ENCODE measurements around the gene THSD4.

The THSD4 gene

DNA sequence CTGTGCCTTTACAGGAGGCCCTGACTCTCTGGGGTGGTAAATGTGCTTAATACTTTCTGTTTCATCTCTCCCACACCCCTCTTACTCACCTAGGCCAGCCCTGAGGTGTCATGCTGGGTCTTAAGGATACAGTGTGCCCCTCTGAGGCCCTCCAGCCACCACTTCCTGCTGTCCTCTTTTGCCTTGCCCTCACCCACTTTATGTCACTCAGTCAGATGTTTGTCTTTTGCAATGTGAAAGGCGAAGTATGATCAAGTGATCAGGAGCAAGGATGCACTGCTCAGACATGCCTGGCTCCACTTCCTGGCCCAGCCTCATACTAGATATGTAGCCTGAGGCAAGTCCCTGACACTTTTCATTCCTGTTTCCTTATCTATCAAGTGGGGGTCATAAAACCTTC lies 356.1 kb downstream of the THSD4 start:
- H3K4me1 ChIP-seq (ENCODE audit: control extremely low read depth in 1 of 4, control insufficient read depth in 4 of 4, insufficient read depth in 4 of 4, low read length in 3 of 4) = no peaks in the 10 kb centered on the region
- 100% methylated on average over 1 of the region's 1 CpG for WGBS (ENCODE audit: insufficient coverage)

DNA sequence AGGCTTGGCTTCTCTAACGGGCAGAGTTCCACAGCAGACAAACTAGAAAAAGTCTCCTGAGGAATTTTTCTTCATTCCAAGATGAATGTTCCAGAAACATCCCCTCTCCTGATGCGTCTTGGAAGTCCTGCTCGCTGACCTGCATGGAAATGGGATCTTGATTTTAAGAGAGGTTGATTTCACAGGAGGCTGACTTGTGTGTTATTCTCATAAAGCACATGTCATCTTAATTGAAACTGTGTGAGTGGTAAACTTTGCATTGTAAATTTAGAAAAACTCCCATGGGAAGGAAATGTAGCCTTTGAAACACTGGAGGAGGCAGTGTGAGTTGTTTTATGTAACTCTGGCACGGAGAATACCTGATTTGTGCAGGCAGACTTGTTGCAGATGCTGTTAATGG lies 357.3 kb downstream of the THSD4 start:
- no peak overlapping the region for H3K27ac ChIP-seq (ENCODE audit: insufficient read depth in 1 of 2, low read depth in 1 of 2, low read length in 2 of 2, poor library complexity in 1 of 2, severe bottlenecking in 2 of 2)
- ChIA-PET POLR2A (no interaction called here), CTCF (no interaction called here)
- H3K4me1 ChIP-seq (ENCODE audit: control extremely low read depth in 1 of 4, control insufficient read depth in 4 of 4, insufficient read depth in 4 of 4, low read length in 3 of 4) = no peaks in the 10 kb centered on the region
- 86% methylated on average over 2 of the region's 4 CpGs for whole genome bisulfite sequencing (ENCODE audit: insufficient coverage)
- H3K27me3 ChIP-seq (replicated peaks in 2 of 5; ENCODE audit: control insufficient read depth in 4 of 5, insufficient read depth in 5 of 5, low read length in 4 of 5) = no peaks in the 10 kb centered on the region
- DNase-seq = no peak
- H3K4me3 ChIP-seq (ENCODE audit: control insufficient read depth in 1 of 7, extremely low read depth in 1 of 7, insufficient read depth in 4 of 7, low read depth in 2 of 7, low read length in 6 of 7) = no peak overlapping the region
- H3K9me3 ChIP-seq (ENCODE audit: control extremely low read depth in 1 of 5, control insufficient read depth in 4 of 5, insufficient read depth in 2 of 5, low read depth in 1 of 5, low read length in 4 of 5) = no peaks in the 10 kb centered on the region
- H3K36me3 ChIP-seq (ENCODE audit: control insufficient read depth in 4 of 4, insufficient read depth in 4 of 4, low read length in 3 of 4) = no peaks in the 10 kb centered on the region

More for the DNA sequence above, 356.1 kb downstream of the THSD4 start:
- no peaks in the 10 kb centered on the region for H3K36me3 ChIP-seq (ENCODE audit: control insufficient read depth in 4 of 4, insufficient read depth in 4 of 4, low read length in 3 of 4)
- H3K4me3 ChIP-seq (ENCODE audit: control insufficient read depth in 1 of 7, extremely low read depth in 1 of 7, insufficient read depth in 4 of 7, low read depth in 2 of 7, low read length in 6 of 7) = no peak overlapping the region
- DNase-seq = no peak
- CTCF ChIA-PET = no interaction called here
- H3K9me3 ChIP-seq (ENCODE audit: control extremely low read depth in 1 of 5, control insufficient read depth in 4 of 5, insufficient read depth in 2 of 5, low read depth in 1 of 5, low read length in 4 of 5) = no peaks in the 10 kb centered on the region
- H3K27me3 ChIP-seq (replicated peaks in 2 of 5; ENCODE audit: control insufficient read depth in 4 of 5, insufficient read depth in 5 of 5, low read length in 4 of 5) = no peaks in the 10 kb centered on the region
- H3K27ac ChIP-seq (ENCODE audit: insufficient read depth in 1 of 2, low read depth in 1 of 2, low read length in 2 of 2, poor library complexity in 1 of 2, severe bottlenecking in 2 of 2) = no peak overlapping the region
- POLR2A ChIA-PET = no interaction called here

DNA sequence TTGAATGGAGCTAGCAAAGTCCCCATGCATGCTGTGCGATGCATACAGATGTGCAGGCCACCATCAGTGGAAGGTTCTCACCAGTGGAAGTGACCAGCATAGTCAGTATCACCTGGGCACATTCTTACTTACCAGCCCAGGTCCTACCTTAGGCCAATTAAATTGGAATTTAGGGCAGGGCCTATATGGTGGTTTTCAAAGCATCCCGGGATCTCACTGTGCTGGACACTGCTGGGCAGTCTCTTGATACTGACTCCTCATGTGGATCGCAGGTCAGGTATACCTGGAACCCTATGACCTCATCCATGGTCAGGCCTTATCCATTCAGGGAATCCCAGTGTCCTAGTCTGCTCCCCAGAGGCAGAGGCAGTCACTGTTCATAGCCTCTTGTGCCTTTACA lies 358.5 kb downstream of the THSD4 start:
- 94% methylated on average over 2 of the region's 3 CpGs for WGBS (ENCODE audit: insufficient coverage)
- Histone ChIP-seq H3K4me1 (ENCODE audit: control extremely low read depth in 1 of 4, control insufficient read depth in 4 of 4, insufficient read depth in 4 of 4, low read length in 3 of 4) (no peaks in the 10 kb centered on the region), H3K9me3 (ENCODE audit: control extremely low read depth in 1 of 5, control insufficient read depth in 4 of 5, insufficient read depth in 2 of 5, low read depth in 1 of 5, low read length in 4 of 5) (no peaks in the 10 kb centered on the region), H3K4me3 (ENCODE audit: control insufficient read depth in 1 of 7, extremely low read depth in 1 of 7, insufficient read depth in 4 of 7, low read depth in 2 of 7, low read length in 6 of 7) (no peak overlapping the region), H3K36me3 (ENCODE audit: control insufficient read depth in 4 of 4, insufficient read depth in 4 of 4, low read length in 3 of 4) (no peaks in the 10 kb centered on the region), H3K27ac (ENCODE audit: insufficient read depth in 1 of 2, low read depth in 1 of 2, low read length in 2 of 2, poor library complexity in 1 of 2, severe bottlenecking in 2 of 2) (no peak overlapping the region), H3K27me3 (replicated peaks in 2 of 5; ENCODE audit: control insufficient read depth in 4 of 5, insufficient read depth in 5 of 5, low read length in 4 of 5) (no peaks in the 10 kb centered on the region)
- CTCF ChIA-PET = no interaction called here
- POLR2A ChIA-PET = no interaction called here
- DNase-seq = no peak

DNA sequence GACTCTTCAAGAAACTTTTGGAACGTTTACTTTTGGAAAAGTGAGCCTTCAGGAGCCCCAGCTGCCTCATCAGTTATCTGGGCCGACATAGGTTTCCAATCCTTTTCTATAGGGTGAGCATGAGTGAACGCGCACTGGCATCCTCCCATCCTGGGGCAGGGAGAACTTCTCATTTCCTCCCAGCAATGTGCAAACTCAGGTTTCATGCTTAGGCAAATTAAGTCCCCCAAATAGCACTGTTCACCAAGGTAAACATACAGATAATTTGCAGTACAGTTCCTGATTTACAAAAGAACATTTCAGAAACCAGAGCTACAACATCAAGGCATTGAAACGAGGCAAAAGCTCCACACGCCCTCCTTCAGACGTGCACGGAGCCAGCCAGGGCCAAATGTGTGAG lies 361.6 kb downstream of the THSD4 start:
- POLR2A ChIA-PET = no interaction called here
- Histone ChIP-seq H3K36me3 (ENCODE audit: control insufficient read depth in 4 of 4, insufficient read depth in 4 of 4, low read length in 3 of 4) (no peaks in the 10 kb centered on the region), H3K27me3 (replicated peaks in 2 of 5; ENCODE audit: control insufficient read depth in 4 of 5, insufficient read depth in 5 of 5, low read length in 4 of 5) (no peaks in the 10 kb centered on the region), H3K4me3 (ENCODE audit: control insufficient read depth in 1 of 7, extremely low read depth in 1 of 7, insufficient read depth in 4 of 7, low read depth in 2 of 7, low read length in 6 of 7) (no peak overlapping the region), H3K4me1 (ENCODE audit: control extremely low read depth in 1 of 4, control insufficient read depth in 4 of 4, insufficient read depth in 4 of 4, low read length in 3 of 4) (no peaks in the 10 kb centered on the region), H3K27ac (ENCODE audit: insufficient read depth in 1 of 2, low read depth in 1 of 2, low read length in 2 of 2, poor library complexity in 1 of 2, severe bottlenecking in 2 of 2) (no peak overlapping the region), H3K9me3 (ENCODE audit: control extremely low read depth in 1 of 5, control insufficient read depth in 4 of 5, insufficient read depth in 2 of 5, low read depth in 1 of 5, low read length in 4 of 5) (no peaks in the 10 kb centered on the region)
- 91% methylated on average over 7 of the region's 8 CpGs for WGBS (ENCODE audit: insufficient coverage)
- no peak for DNase-seq
- CTCF ChIA-PET = interaction anchor here (1.1 kb wide), 1 partner anchor 9 kb away, joined by 3 read pairs; no protein-coding TSS in a partner anchor

DNA sequence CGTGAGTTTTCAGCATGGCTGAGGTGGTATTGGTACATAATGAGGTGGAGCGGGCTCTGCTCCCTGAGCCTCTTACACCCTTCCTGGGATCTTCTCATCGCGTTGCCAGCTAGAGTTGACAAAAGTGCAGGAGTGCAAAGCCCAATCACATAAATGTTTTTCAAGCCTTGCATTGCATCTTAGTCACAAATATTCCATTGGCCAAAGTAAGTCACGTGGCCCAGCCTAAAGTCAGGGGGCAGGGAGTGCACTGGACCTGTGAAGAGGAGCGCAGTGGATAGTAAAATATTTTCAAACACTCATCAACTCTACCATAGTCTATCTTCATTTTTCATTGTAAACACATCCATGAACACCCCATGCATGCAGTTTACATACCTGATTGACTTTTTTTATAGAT lies 365.3 kb downstream of the THSD4 start:
- Histone ChIP-seq H3K27me3 (replicated peaks in 2 of 5; ENCODE audit: control insufficient read depth in 4 of 5, insufficient read depth in 5 of 5, low read length in 4 of 5) (no peaks in the 10 kb centered on the region), H3K27ac (ENCODE audit: insufficient read depth in 1 of 2, low read depth in 1 of 2, low read length in 2 of 2, poor library complexity in 1 of 2, severe bottlenecking in 2 of 2) (no peak overlapping the region), H3K4me1 (ENCODE audit: control extremely low read depth in 1 of 4, control insufficient read depth in 4 of 4, insufficient read depth in 4 of 4, low read length in 3 of 4) (no peaks in the 10 kb centered on the region), H3K36me3 (ENCODE audit: control insufficient read depth in 4 of 4, insufficient read depth in 4 of 4, low read length in 3 of 4) (no peaks in the 10 kb centered on the region), H3K4me3 (ENCODE audit: control insufficient read depth in 1 of 7, extremely low read depth in 1 of 7, insufficient read depth in 4 of 7, low read depth in 2 of 7, low read length in 6 of 7) (no peak overlapping the region), H3K9me3 (ENCODE audit: control extremely low read depth in 1 of 5, control insufficient read depth in 4 of 5, insufficient read depth in 2 of 5, low read depth in 1 of 5, low read length in 4 of 5) (no peaks in the 10 kb centered on the region)
- no peak for DNase-seq
- POLR2A ChIA-PET = no interaction called here
- WGBS (ENCODE audit: insufficient coverage) = 100% methylated on average over 3 of the region's 6 CpGs
- CTCF ChIA-PET = no interaction called here

DNA sequence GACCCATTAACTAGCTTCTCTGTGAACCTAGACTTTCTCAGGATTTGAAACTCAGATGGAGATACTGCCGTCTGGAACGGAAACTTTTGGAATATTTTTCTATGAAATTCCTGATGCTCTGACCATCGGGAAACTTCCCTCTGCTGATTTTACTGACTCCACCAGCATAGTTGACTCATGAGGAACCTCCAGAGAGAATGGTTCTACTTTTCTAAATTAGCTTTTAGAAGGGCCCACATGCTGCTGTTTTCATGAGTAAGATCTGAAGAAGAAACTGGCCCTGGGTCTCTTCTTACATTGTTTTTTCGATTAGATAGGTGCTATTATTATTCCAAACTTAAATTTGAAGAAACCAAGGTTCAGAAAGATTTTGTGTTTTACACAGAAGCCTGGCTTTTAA lies 368.8 kb downstream of the THSD4 start:
- POLR2A ChIA-PET = no interaction called here
- no peaks in the 10 kb centered on the region for H3K9me3 ChIP-seq (ENCODE audit: control extremely low read depth in 1 of 5, control insufficient read depth in 4 of 5, insufficient read depth in 2 of 5, low read depth in 1 of 5, low read length in 4 of 5)
- H3K4me1 ChIP-seq (ENCODE audit: control extremely low read depth in 1 of 4, control insufficient read depth in 4 of 4, insufficient read depth in 4 of 4, low read length in 3 of 4) = no peaks in the 10 kb centered on the region

DNA sequence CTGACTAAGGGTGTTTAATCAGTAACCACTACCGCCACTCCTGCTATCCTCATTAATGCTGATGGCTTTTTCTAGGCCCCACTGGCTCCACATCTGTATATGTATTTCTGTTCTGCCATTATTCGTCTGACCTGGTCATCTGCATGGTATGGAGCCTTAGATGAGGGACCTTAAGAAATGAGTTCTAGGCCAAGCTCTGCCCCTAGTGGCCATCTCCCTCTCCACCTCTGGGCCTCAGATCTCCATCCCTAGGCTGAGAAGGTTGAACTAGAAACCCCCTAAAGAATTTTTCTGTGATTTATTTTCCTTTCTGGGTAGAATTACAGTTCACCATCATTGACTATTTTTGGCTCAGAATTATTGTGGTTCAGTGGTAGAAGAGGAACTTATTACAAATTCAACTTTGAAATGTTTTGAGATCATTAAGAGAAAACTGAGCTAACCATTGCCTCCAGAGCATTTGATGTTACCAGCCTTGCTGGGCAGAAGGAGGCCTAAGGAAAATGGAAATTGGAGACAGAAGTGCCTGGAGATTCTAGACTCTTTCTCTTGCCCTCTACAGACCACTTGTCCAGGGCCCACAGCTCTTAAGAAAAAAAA lies 369.9 kb downstream of the THSD4 start:
- Histone ChIP-seq H3K4me1 (ENCODE audit: control extremely low read depth in 1 of 4, control insufficient read depth in 4 of 4, insufficient read depth in 4 of 4, low read length in 3 of 4) (no peaks in the 10 kb centered on the region), H3K36me3 (ENCODE audit: control insufficient read depth in 4 of 4, insufficient read depth in 4 of 4, low read length in 3 of 4) (no peaks in the 10 kb centered on the region), H3K27ac (ENCODE audit: insufficient read depth in 1 of 2, low read depth in 1 of 2, low read length in 2 of 2, poor library complexity in 1 of 2, severe bottlenecking in 2 of 2) (no peak overlapping the region), H3K9me3 (ENCODE audit: control extremely low read depth in 1 of 5, control insufficient read depth in 4 of 5, insufficient read depth in 2 of 5, low read depth in 1 of 5, low read length in 4 of 5) (no peaks in the 10 kb centered on the region), H3K27me3 (replicated peaks in 2 of 5; ENCODE audit: control insufficient read depth in 4 of 5, insufficient read depth in 5 of 5, low read length in 4 of 5) (peaks cover 0 to 2% (median 0%) of the 10 kb centered on the region in 5 experiments), H3K4me3 (ENCODE audit: control insufficient read depth in 1 of 7, extremely low read depth in 1 of 7, insufficient read depth in 4 of 7, low read depth in 2 of 7, low read length in 6 of 7) (no peak overlapping the region)
- WGBS (ENCODE audit: insufficient coverage) = 86% methylated on average over 1 of the region's 2 CpGs
- ChIA-PET CTCF (interaction anchor here (0.9 kb wide), 2 partner anchors 9 to 176 kb away, joined by 3 read pairs; no protein-coding TSS in a partner anchor), POLR2A (no interaction called here)
- no peak for DNase-seq

More for the DNA sequence above, 368.8 kb downstream of the THSD4 start:
- CTCF ChIA-PET = interaction anchor here (1.5 kb wide), 1 partner anchor 10 kb away, joined by 4 read pairs; no protein-coding TSS in a partner anchor
- DNase-seq = no peak
- Histone ChIP-seq H3K4me3 (ENCODE audit: control insufficient read depth in 1 of 7, extremely low read depth in 1 of 7, insufficient read depth in 4 of 7, low read depth in 2 of 7, low read length in 6 of 7) (no peak overlapping the region), H3K27ac (ENCODE audit: insufficient read depth in 1 of 2, low read depth in 1 of 2, low read length in 2 of 2, poor library complexity in 1 of 2, severe bottlenecking in 2 of 2) (no peak overlapping the region), H3K27me3 (replicated peaks in 2 of 5; ENCODE audit: control insufficient read depth in 4 of 5, insufficient read depth in 5 of 5, low read length in 4 of 5) (peaks cover 0 to 2% (median 0%) of the 10 kb centered on the region in 5 experiments), H3K36me3 (ENCODE audit: control insufficient read depth in 4 of 4, insufficient read depth in 4 of 4, low read length in 3 of 4) (no peaks in the 10 kb centered on the region)
- WGBS (ENCODE audit: insufficient coverage) = 96% methylated on average over 2 of the region's 4 CpGs
